GM21619 (cell line): ENCODE results near the gene IP6K1.
A peak's percentile ranks its signal among the peaks of the same experiment; 100 is the strongest.
"Not testable (repeated sequence)": the region's sequence is repeated elsewhere in the genome, so short reads cannot be mapped to it uniquely, and the experiment has no call there.

Source experiments
- ATAC-seq: cut with Tn5 transposase; IDR thresholded peaks from one replicate; pipeline ENCODE4 v1.9.1; 2021; ENCODE audit not compliant: unreplicated experiment

IP6K1 gene

DNA sequence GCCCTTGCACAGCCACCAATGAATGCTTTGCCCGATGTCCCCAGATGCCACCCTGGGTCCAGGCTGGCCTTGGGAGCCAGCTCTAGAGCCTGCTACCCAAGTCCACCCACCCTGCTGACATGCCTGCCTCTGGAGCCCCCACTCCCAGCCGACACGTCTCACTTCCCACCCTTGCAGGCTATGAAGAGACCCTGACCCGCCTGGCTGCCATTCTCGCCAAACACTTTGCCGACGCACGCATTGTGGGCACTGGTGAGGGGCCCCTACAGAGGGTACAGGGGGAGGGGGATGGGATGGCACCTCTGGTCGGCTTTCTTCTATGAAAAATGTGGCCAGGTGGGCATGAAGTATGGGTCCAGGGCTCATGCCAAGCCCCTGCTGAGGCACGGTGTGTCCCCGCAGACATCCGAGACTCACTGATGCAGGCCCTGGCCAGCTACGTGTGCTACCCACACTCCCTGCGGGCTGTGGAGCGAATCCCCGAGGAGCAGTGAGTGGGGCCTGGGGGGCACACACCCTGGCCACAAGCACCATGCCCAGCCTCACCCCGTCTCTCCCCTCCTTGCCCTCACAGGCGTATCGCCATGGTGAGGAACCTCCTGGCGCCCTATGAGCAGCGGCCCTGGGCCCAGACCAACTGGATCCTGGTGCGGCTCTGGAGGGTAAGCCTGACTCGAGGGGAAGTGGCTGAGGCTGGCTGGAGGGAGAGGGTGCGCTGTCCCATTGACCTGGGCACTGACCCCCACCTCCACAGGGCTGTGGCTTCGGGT is 72.8 kb downstream of the IP6K1 start:
- ATAC-seq = no peak

DNA sequence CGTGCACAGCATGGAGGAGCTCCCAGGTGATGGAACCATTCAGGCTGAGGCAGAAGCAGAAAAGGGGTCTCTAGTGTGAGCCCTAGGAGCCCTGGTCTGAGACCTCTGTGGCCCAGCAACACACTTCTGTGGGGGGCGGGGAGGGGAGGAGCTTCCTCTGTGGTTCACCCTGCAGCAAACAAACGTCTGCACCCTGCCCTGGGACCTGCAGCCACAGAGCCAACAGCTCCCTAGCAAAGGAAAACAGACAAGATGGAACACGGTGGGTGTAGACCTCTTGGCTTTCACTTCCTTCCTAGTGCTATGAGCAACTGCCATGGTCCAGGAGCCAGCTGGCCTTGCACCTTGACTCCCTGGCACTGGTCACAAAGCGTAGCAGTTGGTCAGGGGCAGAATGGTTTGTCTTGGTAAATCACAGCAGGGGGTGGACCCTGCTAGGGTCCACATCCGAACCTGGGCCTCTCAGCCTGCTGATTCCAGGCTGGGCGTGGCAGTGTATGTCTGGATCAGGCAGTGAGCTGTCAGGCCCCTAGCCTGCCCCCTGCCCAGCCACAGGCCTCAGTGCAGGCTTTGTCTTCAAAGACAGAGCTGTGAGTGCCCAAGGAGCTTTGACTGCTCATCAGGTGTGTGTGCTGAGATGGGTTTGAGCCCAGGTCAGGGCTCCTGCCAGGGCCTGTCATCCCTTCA is 73.6 kb downstream of the IP6K1 start:
- no peak for ATAC-seq

DNA sequence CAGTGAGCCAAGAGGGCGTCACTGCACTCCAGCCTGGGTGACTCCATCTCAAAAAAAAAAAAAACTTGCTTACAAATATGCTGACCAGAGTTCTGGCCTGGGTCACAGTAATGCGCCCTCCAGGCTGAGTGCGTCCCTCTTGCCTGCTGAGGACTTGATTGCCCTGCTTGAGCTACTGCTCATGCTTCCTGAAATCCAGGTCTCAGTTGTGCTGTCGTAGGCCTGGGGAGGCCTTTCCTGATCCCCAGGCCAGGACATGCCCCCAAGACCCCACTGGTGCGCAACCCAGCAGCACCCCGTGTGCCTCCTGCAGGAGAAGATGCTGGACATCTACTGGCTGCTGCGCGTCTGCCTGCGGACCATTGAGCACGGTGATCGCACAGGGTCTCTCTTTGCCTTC is 74.2 kb downstream of the IP6K1 start:
- no peak for ATAC-seq

DNA sequence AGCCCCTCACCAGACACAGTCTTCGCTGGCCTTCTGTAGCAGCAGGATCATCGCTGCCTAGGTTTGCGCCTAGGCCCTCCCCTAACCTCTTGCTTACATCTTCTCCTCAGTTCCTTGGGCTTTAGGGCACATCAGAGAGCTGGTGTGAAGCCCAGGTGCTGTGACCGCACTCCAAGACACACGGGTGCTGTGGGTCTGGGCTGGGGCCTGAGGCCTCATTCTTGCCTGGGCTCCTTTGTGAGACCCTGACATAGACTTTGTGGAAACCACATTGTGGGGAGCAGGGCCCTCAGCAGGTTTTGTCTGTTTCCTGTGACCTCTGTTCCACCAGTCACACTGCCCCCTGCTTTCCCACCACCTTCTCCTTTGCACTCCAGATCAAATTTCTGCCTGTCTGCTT is 74.9 kb downstream of the IP6K1 start:
- ATAC-seq = no peak

DNA sequence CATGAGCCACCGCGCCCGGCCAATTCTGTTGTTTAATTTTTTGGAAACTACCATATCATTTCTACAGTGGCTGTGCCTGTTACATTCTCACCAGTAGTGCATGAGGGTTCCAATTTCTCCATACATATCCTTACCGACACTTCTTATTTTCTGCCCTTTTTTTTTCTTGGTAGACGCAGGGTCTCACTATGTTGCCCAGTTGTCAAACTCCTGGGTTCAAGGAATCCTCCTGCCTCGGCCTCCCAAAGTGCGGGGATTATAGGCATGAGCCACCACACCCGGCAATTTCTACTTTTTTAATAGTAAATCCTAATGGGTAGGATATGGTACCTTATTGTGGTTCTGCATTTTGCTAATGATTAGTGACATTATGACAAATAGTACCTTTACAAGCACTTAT is 76.5 kb downstream of the IP6K1 start:
- no peak for ATAC-seq

DNA sequence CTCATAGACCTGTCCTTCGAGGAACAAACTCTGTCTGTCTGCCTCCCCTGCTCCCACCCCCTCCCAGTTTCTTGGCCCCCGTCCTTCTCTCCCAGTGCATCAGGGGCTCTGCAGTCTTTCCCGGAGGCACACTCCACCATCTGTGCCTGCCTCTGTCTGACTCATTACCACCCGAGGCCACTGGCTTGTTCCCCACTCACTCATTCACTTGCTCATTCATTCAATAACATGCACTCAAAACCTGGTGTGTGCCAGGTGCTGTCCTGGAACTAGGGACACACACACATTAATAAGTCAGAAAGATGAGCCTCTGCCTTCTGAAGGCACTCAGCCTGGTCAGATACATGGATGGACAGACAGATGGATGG is 79.2 kb downstream of the IP6K1 start:
- no peak for ATAC-seq

DNA sequence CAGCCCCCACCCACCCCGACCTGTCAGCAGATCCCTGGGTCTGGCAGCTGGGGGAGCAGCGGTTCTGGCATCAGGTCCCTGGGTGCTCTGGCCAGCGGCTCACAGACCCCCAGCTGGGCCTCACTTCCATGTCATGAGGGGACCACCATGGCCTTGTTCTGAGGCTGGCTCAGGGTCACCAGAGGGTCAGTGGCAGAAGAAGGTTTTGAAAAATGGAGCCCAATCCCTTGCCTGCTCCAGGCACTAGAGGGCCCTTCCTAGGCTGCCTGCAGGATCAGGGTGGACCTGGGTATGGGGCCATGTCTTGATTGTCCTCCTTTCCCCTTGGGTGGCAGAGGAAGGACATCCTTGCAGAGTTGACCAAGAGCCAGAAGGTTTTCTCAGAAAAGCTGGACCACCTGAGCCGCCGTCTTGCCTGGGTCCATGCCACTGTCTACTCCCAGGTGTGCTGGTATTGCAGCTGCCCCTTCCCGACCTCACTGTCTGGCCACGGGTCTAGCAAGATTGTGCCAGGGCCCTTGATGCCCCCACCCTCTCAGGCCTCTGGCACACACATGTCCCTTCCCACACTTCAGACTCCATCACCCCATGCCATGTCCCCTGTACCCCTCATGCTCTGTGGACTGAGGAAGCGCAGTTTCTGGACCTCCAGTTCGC is 79.8 kb downstream of the IP6K1 start:
- ATAC-seq = no peak

DNA sequence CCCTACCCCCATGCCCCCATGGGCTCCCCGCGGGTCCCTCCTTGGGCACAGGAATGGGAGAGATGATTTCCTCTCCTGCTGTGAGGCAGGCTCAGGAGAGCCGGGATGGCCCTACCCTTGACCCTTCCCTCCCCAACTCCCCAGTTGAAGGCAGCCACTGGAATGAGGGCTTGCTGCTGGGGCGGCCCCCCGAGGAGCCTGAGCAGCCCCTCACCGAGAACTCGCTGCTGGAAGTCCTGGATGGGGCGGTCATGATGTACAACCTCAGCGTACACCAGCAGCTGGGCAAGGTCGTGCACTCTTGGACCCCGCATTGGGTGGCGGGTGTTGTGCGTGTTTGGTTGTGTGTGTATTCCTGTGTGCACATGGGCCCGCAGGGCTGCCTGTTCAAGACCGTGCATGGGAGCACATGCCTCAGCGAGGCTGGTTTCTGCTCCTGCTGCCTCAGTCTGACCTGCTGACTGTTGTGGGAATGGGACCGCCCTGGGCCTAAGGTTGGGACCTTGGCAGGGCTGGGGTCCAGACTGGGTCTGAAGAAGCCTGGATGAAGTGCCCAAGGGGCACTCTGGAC is 80.9 kb downstream of the IP6K1 start:
- ATAC-seq = no peak

DNA sequence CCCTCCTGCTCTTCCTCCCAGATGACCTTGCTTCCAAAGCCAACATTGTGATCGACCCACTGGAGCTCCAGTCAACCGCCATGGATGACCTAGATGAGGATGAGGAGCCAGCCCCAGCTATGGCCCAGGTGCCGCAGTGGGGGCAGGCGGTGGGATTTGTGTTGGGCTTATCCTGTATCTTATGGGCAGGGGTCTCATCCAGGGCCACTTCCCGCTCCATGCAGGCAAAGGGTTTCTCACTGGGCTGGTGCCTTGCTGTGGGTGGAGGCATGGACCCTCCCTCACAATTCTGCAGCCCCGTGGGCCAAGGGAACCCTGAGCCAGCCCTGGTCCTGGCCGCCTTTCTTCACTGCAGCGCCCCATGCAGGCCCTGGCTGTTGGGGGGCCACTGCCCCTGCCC is 81.7 kb downstream of the IP6K1 start:
- no peak for ATAC-seq

DNA sequence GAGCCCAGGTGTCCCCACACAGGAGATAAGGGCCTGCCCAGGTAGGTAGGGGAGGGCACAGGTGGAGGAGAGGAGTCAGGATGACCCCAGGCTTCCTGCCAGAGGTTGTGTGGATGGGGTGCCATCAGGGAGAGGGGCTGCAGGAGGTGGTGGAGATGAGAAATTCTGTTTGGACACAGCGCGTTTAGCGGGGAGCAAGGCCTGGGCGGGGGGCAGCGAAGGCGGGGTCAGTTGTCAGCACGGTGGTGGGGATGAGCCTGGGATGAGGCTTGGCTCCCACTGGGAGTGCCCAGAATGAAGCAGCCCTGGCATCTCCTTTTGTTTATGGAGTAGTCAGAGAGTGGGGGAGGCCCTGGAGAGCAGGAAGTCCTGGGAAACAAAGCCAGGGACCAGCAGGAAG is 82.4 kb downstream of the IP6K1 start:
- ATAC-seq = no peak

DNA sequence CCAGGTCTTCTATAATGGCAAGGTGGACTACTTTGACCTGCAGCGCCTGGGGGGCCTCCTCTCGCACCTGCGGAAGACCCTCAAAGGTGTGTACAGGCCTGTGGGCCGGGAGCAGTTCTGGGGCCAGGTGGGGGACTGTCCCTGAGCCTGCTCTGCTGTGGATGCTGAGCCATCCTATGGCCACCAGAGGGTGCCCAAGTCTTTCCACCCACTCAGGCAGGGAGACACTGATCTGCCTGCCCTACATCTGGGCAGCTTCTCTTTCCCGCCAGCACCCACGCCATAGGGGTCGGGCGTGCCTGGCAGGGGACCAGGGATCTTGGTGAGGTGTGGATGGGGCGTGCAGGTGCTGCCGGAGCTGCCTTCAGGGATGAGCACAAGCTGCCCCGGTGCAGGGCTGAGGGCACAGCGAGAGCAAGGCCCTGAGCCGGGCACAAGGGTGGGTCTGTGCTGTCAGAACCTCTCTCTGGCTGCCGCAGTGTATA is 82.9 kb downstream of the IP6K1 start:
- peak; percentile 68 for ATAC-seq

DNA sequence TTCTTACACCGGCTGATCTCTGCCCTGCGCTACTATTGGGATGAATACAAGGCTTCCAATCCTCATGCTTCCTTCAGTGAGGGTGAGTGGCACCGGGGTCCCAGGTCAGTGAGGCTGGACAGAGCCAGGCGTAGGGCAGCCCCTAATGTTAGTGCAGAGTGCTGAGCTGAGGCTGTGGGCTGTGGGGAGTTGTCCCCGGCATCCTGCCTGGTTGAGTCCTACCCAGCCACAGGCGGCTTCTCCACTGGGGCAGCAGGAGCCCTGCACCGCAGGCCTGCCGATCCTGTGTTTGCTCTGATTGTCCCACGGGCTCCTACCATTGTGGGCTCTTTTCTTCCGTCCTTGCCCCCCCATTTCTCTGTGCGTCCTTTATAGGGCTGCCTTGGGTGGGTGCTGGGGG is 83.7 kb downstream of the IP6K1 start:
- no peak for ATAC-seq

DNA sequence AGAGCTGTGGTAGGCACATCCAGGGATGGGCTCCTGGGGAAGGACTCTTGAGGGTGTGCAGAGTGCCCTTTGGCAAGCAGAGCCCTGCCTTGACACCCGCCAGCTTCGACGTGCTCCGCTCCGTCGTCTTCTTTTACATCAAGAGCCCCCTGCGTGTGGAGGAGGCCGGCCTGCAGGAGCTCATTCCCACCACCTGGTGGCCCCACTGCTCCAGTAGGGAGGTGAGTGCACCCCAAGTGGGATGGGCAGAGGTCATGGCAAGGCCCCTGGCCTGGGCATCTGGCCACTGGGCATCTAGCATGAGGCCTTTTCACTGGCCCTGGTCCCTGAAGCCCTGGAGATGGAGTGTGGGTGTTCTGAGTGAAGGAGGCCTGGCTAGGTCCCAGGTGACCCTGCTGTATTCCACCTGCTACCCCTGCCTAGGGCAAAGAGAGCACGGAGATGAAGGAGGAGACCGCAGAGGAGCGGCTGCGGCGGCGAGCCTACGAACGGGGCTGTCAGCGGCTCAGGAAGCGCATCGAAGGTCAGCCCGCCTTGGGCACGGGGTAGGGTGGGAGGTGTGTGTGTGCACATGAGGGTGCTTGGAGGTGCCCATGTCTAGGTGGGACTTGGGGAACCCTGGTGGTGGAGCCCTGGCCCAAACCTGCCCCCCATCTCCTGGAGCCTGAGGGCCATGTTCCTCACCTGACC is 84.8 kb downstream of the IP6K1 start:
- ATAC-seq = no peak

DNA sequence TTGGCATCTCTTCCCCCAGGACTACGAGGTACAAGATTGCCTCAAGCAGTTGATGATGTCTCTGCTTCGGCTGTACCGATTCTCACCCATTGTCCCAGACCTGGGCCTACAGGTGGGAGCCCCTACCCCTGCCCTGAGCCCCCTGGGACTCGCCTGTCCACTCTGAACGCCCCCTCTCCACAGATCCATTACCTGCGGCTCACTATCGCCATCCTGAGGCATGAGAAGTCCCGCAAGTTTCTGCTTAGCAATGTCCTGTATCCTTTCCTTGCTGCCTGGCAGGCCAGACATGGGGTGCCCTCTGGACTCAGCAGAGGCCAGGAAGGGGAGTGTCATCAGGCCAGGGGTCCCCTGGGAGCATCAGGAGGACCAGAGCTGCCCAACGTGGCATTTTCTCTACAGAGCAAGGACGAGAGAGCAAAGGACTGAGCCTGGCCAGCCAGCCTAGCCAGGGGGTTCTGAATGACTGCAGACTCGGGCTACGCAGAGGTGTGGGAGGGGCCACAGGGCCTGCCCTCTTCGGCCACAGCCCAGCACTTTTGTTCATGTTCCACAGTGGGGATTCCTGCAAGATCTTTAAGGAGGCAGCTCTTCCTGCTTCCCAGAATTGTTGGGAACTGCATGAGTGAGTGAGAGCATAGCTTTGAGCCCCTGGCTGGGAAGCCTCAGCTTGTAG is 85.8 kb downstream of the IP6K1 start:
- no peak for ATAC-seq

DNA sequence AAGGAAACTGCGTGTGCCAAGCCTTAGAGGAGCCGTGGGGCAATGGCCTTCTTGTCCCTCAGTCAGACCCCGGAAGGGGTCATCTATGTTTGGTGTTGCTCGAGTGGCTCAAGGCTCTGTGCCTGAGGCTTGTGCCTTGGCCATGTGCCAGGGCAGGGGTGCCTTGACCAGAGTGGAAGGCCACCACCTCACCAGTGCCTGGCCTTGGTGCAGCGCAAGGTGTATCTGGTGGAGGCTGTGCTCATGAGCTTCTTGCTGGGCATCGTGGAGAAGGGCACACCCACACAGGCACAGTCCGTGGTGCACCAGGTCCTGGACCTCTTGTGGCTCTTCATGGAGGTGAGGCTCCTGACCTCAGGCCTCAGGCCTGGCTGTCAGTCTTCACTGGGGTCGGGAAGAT is 86.3 kb downstream of the IP6K1 start:
- ATAC-seq = no peak

DNA sequence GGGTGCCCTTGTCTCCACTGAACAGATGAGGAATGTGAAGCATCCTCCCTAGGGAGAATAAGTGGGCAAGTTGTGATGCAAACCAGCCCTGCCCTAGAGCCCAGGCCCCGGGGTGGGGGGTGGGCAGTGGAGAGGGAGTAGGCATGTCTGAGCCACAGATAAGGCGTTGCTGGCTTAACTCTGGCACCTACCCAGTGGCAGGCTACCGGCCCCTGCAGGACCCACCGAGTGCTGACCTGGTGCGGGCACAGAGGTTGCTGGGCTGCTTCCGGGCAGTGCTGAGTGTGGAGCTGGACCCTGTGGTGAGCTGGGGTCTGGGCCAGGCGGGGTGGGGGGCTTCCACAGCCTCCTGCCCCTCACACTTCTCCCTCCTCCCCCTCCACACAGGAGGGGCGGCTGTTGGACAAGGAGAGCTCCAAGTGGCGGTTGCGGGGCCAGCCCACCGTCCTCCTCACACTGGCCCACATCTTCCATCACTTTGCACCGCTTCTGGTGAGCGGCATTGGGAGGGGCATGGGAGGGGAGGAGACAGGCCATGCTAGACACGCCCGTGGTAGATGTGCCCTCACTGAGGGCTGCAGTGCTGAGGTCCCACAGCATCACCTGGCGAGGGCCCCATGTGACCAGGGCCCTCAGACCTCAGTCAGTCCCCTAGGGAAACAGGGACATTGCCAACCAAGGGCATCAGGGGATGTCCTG is 86.9 kb downstream of the IP6K1 start:
- no peak for ATAC-seq

DNA sequence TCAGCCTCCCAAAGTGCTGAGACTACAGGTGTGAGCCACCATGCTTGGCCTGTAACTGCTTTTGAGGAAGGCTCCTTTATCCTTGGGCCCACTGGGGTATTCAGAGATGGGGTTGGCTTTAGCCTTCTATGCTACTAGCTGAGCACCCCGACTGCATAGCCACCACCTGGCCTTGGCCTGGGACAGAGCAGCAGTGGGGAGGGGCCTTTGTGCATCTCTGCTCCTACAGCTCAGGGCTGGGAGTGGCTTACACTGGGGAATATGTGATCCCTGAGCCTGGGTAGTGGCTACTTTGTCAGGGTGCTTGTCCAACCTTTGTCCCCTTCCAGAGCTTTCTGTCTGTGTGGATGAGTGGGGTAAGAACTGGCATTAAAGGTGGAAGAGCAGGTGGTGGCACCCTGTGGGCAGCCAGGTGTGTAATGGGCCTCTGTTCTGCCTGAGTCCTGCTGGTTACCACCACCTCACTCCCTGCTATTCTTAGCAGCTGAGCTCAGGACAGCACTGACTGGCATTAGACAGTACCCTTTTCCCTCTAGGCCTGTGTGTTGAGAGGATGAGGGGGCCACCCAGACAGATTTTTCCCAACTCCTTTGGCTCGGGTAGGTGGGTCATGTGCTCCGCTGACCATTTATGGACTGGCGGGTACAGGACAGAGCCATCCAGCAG is 90.9 kb downstream of the IP6K1 start:
- ATAC-seq = not testable (repeated sequence)

DNA sequence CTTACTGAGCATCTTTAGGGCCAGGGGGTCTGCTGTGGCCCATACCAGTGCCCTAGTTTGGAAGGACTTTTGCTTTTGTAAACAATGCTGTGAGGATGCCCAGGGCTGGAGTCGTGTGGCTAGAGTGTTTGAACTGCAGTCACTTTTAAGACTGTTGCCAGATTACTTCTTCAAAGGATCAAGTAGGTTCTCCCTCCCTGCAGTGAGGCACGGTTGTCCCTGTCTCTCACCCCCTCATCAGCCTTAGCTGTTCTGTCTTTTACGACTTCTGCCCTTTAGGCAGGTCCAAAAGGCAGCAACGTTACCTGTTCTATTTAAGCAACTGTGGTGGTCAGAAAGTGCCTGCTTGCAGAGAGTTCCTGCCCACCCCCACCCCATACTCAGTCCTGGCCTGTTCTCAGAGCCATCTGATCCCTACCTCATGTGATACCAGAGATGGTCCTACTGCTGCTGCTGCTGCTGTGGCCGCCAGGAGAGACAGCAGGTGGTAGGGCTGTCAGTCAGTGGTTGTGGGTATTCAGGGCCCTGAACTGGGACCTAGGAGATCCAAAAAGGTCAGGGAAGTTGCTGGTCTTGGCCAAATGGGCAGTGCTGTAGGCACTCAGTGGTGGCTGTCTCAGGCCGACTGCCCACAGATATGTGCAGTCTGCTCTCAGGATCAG is 91.8 kb downstream of the IP6K1 start:
- not testable (repeated sequence) for ATAC-seq

DNA sequence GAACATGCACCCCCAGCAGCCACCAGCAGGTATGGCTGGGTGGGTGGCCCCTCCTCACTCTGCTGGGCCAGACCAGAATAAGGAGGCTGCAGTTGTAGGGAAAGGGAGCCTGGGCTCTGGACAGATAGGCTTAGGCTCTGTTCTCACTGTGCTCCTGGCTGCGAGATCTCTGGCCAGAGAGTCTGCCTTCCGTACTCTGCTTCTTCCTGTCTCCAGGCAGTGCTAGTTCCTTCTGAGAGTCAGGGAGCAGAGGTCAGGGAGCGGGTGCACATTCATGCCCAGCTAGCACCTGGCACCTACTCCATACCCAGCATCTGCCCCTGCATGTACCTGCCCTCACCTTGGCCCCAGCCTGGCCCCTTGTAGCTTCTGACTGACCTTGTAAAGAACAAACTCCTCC is 94.9 kb downstream of the IP6K1 start:
- ATAC-seq = not testable (repeated sequence)
